ENCODE measurements around the gene RGS9.
"Not testable (repeated sequence)": the region's sequence is repeated elsewhere in the genome, so short reads cannot be mapped to it uniquely, and the experiment has no call there.

The RGS9 gene

DNA sequence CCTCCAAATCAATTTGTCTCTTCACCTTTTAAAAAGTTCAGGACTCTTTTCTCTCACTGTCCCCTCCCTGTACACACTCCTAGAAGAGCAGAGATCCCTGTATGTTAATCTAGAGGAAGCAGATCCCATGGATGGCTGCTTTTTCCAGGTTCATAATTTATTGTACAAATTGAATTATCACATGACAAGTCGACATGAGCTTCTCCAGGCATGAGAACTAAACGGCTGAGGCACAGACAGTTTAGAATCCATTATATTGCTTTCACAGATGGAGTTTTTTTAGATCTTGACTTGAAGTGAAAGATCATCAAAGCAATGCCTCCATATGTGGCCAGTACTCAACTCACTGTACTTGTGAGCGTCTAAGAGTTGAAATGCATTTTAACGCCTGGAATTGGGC is 47.9 kb downstream of the RGS9 start:
- DNase-seq, result no peak

- no peak for DNase-seq
These were observed 48.7 kb downstream of the RGS9 start for GRCh38 chr17:65185668-65186382.

DNA sequence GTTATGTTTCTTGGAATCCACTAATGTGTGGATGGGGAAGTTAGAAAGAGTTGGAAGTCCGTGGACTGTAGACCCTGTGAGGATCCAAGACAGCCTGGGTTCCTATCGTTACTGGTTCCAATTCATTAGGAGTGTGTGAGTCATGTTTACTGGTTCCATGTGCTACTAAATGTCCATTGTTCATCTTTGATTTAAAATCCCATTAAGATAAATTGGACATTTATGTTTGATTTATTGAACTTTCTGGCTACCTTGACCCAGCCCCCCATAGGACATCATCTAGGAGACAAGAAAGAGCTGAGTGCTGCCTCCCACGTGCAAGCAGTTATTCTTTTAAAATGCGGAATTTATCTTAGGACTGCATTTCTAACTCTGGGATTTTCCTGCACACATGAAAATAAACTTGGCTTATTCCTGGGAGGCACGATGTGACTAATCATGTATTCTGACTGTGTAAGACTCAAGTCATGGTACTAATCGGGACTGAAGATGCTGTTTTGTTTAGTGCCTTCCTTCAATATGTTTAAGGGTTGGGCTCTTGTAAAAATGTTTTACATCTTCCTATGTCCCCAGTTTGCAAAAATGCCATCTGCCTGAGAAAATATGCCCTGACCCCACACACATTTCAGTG is 53.4 kb downstream of the RGS9 start:
- DNase-seq, result no peak

DNA sequence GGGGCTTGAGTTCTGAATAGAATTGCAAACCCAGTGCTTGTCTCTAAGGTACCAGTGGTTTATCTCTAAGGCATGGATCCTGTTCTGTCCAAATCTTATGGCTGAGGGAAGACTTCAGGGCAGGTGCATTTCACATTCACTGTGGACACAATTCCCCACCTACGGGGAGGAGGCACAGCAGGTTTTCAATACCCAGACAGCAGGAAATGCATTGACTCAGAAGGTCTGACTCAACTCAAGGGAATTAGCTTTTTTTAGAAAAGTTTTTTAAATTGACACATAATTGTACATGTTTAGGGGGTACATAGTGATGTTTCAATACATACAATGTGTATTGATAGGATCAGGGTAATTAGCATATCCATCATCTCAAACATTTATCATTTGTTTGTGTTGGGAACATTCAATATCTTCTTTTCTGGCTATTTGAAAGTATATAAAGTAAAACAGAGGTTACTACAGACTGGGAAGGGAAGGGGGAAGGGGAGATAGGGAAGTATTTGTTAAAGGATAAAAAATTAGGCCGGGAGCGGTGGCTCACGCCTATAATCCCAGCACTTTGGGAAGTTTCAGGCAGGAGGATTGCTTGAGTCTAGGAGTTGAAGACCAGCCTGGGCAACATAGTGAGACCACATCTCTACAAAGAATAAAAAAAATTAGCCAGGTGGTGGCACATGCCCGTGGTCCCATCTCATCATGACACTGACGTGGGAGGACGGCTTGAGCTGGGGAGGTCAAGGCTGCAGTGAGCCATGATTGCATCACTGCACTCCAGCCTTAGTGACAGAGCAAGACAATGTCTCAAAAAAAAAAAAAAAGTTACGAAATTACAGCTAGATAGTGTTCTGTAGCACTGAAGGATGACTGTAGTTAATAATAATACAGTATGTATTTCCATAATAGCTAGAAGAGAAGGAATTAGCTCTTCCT is 54.9 kb downstream of the RGS9 start:
- no peak for DNase-seq

DNA sequence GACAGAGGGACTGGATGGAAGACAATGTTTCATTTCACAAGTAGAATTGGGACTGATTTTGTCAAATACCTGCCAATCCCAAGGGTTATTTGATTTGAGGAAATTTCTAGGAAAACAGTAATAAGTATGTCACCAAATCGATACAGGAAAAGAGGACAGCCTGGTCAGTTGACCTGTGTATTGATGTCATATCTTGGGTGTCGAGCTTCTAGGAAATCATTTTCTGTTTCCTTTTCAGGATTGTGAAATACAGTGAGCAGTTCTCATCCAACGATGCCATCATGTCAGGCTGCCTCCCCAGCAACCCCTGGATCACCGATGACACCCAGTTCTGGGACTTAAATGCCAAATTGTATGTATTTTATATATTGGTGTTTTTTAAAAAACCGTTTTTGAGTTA is 56.1 kb downstream of the RGS9 start:
- DNase-seq, result no peak

DNA sequence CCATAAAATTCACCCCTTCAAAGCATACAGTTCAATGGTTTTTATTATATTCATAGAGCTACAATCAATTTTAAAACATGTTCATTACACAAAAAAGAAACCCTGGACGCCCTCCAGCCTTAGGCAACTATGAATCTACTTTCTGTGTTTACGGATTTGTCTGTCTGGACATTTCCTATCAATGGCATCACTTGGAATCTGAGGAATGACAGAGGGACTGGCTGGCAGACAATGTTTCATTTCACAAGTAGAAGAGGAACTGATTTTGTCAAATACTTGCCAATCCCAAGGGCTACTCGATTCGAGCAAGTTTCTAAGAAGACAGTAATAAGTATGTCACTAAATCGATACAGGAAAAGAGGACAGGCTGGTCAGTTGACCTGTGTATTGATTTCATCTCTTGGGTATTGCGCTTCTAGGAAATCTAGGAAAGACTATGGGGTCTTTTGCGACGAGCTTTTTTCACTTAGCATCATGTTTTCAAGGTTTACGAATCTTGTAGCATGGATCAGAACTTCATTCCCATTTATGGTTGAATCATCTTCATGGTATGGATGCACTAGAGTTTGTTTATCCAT is 56.6 kb downstream of the RGS9 start:
- no peak for DNase-seq

GRCh38 chr17:65194670-65195334 is 57.6 kb downstream of the RGS9 start:
- DNase-seq, result no peak

DNA sequence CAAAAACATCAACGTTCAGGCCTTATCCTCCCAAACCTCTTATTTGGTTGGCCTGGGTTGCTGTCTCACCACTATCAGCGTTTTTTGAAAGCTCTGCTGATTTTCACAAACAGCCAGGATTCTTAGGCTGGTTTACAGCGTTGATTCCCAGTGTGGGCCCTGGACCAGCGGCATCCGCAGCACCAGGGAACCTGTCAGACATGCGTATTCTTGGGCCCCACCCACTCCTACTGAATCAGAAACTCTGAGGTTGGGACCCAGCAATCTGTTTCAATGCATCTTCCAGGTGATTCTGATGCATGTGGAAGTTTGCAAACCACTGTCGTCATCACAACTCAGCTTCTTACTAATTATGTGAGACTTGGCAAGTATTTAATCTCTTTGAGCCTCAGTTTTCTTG is 58.5 kb downstream of the RGS9 start:
- no peak for DNase-seq

DNA sequence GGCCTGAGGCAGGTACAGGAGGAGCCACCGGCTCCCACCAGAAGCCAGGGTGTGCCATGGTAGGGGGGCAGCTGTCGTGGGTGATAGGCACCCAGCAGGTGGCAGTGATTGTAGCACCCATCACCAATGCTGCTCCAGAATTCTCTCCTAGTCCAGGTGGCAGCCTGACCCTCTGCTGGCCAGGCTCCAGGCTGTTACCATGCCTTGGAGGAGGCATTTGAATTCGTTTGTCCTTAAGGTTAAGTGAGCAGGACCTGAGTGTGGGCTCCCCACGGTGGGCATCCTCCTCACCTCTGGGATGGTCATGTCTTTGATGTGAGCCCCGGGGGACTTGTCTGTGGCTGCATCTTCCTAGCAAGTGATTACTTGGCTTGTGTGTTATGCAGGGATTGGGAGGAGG is 59.4 kb downstream of the RGS9 start:
- no peak for DNase-seq

GRCh38 chr17:65197201-65197600 is 60.0 kb downstream of the RGS9 start:
- DNase-seq, result no peak

DNA sequence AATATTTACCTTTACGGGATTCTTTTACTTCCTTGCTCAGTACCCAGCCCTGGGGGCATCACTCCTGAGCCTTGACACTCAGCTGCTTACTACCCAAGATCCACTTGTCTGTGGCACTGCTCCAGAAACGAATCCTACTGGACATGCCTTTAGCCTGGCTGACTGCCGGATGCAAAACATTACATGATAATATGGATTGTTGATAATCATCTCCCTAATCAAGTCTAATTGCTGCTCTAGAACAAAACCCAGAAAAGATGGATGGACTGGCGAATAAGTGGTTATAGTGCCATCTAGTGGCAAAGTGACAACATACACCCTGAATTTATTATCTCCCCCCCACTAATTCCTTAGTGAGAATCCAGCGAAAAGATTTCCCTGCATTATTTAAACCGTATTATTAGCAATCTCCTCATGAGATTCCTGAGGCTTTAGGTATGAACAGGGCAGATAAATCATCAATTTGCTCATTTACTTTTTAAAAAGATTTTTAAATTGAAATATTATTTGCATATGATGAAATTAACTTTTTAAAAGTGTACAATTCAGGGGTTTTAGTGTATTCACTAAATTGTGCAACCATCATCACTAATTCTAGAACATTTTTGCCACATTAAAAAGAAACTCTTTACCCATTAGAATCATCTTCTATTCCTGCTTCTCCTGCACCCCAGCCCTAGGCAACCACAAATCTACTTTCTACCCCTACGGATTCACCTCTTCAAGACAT is 61.6 kb downstream of the RGS9 start:
- peak; percentile 44 for DNase-seq

DNA sequence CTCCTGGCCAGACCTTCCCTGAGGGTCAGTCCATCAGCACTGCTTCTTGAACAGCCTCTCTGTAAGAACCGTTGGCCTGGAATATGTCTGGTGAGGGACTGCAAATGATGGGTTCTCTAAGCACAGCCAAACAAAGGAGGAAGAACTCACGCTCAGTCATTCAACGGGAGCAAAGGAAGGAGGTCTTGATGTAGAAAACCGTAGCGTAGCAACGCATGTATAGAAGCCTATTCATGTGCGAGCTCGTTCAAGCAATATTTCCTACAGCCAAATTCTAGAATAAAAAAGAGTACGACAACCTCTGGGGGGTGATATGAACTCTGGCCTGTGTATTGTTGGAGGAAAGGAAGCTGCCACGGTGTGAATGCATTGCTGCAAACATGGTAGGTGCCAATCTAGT is 64.2 kb downstream of the RGS9 start:
- DNase-seq, result no peak

GRCh38 chr17:65202844-65203571 is 65.8 kb downstream of the RGS9 start:
- no peak for DNase-seq

- DNase-seq, result no peak
These were observed 66.8 kb downstream of the RGS9 start for GRCh38 chr17:65204001-65204400.

DNA sequence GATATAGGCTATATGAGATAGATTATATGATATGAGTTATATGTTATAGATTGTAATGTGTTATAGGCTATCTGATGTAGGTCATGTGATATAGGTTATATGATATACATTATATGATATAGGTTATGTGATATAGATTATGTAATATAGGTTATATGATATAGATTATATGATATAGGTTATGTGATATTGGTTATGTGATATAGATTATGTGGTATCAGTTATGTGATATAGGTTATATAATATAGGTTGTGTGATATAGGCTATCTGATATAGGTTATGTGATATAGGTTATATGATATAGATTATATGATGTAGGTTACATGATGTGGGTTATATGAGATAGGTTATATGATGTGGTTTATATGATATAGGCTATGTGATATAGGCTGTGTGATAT is 68.5 kb downstream of the RGS9 start:
- no peak for DNase-seq

DNA sequence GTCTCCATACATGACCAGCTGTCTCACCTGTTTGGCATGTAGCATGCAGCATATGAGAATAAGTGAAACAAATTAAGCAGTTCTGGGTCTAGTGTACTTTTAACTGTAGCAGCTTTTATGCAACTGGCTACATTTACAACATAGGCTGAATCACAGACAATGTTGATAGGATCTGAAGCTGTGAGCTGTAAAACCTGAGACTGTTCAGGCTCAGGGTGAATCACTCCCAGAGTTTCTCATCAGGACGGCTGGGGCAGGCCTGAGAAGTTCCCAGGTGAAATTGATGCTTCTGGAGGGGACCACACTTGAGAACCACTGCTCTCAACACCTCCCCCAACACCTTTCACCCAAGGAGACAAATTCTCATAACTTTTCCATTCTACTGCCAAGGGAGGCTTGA is 70.3 kb downstream of the RGS9 start:
- DNase-seq, result not testable (repeated sequence)

DNA sequence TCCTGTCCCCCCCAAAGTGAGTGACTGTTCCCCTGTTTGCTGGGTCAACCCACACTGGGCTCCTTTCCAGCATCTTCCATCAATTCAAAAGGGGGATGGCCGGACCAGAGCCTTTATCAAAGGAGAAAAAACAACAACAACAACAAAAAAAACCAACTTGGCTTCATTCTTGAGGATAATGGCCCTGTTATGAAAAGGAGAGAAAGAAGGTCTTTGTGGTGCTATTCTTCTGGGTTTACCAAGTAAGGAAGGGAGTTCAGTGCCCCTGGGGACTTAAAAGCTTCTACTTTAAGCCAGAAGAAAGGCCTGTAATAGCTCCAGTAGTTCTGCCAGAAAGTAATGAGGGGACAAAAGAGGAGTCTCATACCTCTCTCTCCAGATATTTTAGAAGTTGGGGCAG is 71.5 kb downstream of the RGS9 start:
- no peak for DNase-seq

DNA sequence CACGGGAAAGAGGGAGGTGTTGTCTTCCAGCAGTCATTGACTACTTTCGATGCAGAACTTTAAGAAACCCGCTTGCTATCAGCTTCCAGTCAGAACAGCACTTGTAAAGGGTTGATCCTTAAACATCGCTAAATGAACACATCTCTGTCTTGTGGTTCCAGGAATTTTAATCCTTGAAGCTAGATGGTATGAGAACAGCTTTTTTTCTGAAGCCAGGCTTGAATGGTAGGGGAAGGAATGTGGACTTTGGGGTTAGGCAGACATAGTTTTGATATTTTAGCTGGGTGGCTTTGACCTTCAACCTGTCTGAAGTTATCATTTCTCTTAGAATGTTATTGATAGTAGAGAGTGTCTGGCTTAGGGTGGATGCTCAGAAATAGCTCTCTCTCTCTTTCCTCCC is 81.1 kb downstream of the RGS9 start:
- no peak for DNase-seq

GRCh38 chr17:65219124-65219523 is 82.0 kb downstream of the RGS9 start:
- no peak for DNase-seq

DNA sequence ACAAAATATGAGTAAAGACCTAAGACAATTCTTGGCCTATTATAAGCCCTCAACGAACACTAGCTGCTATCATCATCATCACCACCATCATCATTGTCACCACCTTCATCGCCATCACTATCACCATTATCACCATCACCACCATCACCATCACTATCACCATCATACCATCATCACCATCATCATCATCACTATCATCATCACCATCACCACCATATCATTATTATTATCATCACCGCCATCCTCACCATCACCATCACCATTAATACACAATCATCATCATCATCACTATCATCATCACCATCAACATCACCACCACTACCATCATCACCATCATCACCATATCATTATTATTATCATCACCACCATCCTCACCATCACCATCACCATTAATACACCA is 82.5 kb downstream of the RGS9 start:
- no peak for DNase-seq

GRCh38 chr17:65220732-65221131 is 83.6 kb downstream of the RGS9 start:
- no peak for DNase-seq
